ENCODE data around the gene ARL5A.
A peak's percentile ranks its signal among the peaks of the same experiment; 100 is the strongest.

ARL5A gene

DNA sequence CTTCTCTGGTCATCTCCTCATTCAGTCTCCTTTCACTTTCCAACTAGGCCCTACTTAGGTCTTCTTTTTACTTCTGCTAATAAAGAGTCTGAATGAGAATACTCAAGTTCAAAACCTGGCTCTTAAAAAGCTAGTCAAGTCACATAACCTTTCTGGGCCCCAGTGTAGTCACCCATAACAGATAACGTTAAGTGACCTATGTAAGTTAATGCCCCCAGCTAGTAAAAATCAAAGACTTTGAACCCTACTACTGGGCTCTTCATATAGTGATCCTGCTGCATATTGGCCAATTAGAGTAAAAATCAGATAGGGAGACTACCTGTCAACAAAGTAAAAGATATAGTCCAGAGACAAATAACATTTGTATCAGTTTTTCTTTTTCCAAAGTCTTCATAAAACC, 17.7 kb downstream of the ARL5A start:
- peaks cover 8% of the 10 kb centered on the region for H3K36me3 ChIP-seq (ENCODE audit: control insufficient read depth, insufficient read depth, low read length)
- H3K27me3 ChIP-seq (replicated peaks; ENCODE audit: control insufficient read depth, insufficient read depth, low read length), result no peaks in the 10 kb centered on the region
- no peak for TF ChIP-seq CTCF (IDR thresholded peaks at IDR 0.05; ENCODE audit: insufficient read depth, low read length, poor library complexity, severe bottlenecking)
- DNase-seq (ENCODE audit: extremely low read depth, insufficient read length), result no peak
- no peak overlapping the region for H3K4me3 ChIP-seq (replicated peaks; ENCODE audit: low read depth, low read length)

DNA sequence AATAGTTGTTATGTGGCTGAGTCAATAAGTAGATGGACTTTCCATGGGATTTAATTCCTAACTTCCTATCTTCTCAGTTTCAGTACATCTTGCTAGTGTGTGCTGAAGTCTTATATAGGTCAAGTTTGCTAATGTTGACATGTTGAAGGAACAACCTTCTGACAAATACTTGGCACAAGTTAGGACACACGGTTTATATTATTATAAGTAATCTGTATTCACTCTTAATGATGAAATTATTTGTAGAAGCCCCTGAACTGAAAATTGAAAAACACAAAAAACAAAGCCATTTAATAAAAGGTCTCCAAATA, 19.2 kb downstream of the ARL5A start:
- Histone ChIP-seq H3K36me3 (ENCODE audit: control insufficient read depth, insufficient read depth, low read length) (peaks cover 8% of the 10 kb centered on the region), H3K27me3 (replicated peaks; ENCODE audit: control insufficient read depth, insufficient read depth, low read length) (no peaks in the 10 kb centered on the region), H3K4me3 (replicated peaks; ENCODE audit: low read depth, low read length) (no peak overlapping the region)
- TF ChIP-seq CTCF (IDR thresholded peaks at IDR 0.05; ENCODE audit: insufficient read depth, low read length, poor library complexity, severe bottlenecking), result no peak
- DNase-seq (ENCODE audit: extremely low read depth, insufficient read length), result no peak

GRCh38 chr2:151808258-151809072, 19.8 kb downstream of the ARL5A start:
- Histone ChIP-seq H3K27me3 (replicated peaks; ENCODE audit: control insufficient read depth, insufficient read depth, low read length) (no peaks in the 10 kb centered on the region), H3K4me3 (replicated peaks; ENCODE audit: low read depth, low read length) (no peak overlapping the region), H3K36me3 (ENCODE audit: control insufficient read depth, insufficient read depth, low read length) (peaks cover 9% of the 10 kb centered on the region)
- TF ChIP-seq CTCF (IDR thresholded peaks at IDR 0.05; ENCODE audit: insufficient read depth, low read length, poor library complexity, severe bottlenecking), result peak; percentile 28
- no peak for DNase-seq (ENCODE audit: extremely low read depth, insufficient read length)

DNA sequence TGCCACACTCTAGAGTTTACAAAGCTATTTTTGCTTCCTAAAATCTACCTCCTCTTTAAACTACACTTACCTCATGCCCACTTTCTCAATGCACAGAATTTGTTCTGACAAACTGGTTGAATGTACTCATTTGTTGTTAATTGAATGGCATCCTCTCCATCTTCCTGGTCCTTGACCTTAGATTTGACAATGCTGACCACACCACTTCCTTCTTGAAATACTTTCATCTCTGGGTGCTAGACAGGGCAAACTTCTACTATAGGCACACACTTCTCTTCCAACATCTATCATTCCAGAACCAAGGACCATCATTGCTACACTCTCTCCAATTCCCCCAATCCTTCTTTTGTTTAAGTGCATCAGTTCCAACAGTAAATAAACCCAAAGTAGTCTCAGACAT, 22.3 kb downstream of the ARL5A start:
- no peaks in the 10 kb centered on the region for H3K27me3 ChIP-seq (replicated peaks; ENCODE audit: control insufficient read depth, insufficient read depth, low read length)
- no peak overlapping the region for H3K4me3 ChIP-seq (replicated peaks; ENCODE audit: low read depth, low read length)
- H3K36me3 ChIP-seq (ENCODE audit: control insufficient read depth, insufficient read depth, low read length), result peaks cover 6% of the 10 kb centered on the region
- DNase-seq (ENCODE audit: extremely low read depth, insufficient read length), result no peak
- no peak for TF ChIP-seq CTCF (IDR thresholded peaks at IDR 0.05; ENCODE audit: insufficient read depth, low read length, poor library complexity, severe bottlenecking)

DNA sequence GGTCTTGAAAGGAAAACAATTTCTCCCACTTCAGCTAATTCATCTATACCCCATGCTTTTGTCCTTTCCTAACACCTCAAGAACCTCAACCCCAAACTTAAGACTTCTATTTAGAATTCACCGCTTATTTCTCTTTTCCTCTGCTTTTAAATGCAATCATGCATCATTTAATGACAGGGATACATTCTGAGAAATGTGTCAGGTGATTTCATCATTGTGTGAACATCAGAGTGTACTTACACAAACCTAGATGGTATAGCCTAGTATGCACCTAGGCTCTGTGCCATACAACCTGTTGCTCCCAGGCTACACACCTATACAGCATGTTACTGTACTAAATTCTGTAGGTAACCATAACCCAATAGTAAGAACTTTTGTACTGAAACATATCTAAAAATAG, 22.9 kb downstream of the ARL5A start:
- TF ChIP-seq CTCF (IDR thresholded peaks at IDR 0.05; ENCODE audit: insufficient read depth, low read length, poor library complexity, severe bottlenecking), result no peak
- no peak for DNase-seq (ENCODE audit: extremely low read depth, insufficient read length)
- peaks cover 6% of the 10 kb centered on the region for H3K36me3 ChIP-seq (ENCODE audit: control insufficient read depth, insufficient read depth, low read length)

GRCh38 chr2:151803811-151804210, 24.4 kb downstream of the ARL5A start:
- no peak overlapping the region for H3K4me3 ChIP-seq (replicated peaks; ENCODE audit: low read depth, low read length)
- no peak for DNase-seq (ENCODE audit: extremely low read depth, insufficient read length)
- peaks cover 6% of the 10 kb centered on the region for H3K36me3 ChIP-seq (ENCODE audit: control insufficient read depth, insufficient read depth, low read length)
- H3K27me3 ChIP-seq (replicated peaks; ENCODE audit: control insufficient read depth, insufficient read depth, low read length), result no peaks in the 10 kb centered on the region
- TF ChIP-seq CTCF (IDR thresholded peaks at IDR 0.05; ENCODE audit: insufficient read depth, low read length, poor library complexity, severe bottlenecking), result no peak

More for the DNA sequence above, 22.9 kb downstream of the ARL5A start:
- Histone ChIP-seq H3K27me3 (replicated peaks; ENCODE audit: control insufficient read depth, insufficient read depth, low read length) (no peaks in the 10 kb centered on the region), H3K4me3 (replicated peaks; ENCODE audit: low read depth, low read length) (no peak overlapping the region)

All from GM06990 (cell line).